Vagina (tissue), 2 donors: ENCODE results near the gene CRTAC1.

Experiments
- CTCF ChIP-seq, 3 experiments: fragments of 450-650 bp in 2 of 3; fragments of 200-600 bp in 1 of 3; sonication (generic) in 1 of 3; IDR thresholded peaks; one replicate each; pipeline ENCODE4 v1.5.1; 2017 to 2019; ENCODE audit warnings: antibody characterized with exemption in 3 of 3, mild to moderate bottlenecking in 2 of 3, moderate library complexity in 2 of 3
- POLR2A ChIP-seq, 2 donors: fragments of 450-650 bp; IDR thresholded peaks; one replicate each; pipeline ENCODE4 v1.6.1; 2017; ENCODE audit warnings: antibody characterized with exemption in 2 of 2, mild to moderate bottlenecking in 2 of 2, moderate library complexity in 2 of 2
- POLR2AphosphoS5 ChIP-seq, 2 donors: sonication (generic); formaldehyde crosslinking; IDR thresholded peaks; one replicate each; pipeline ENCODE4 v1.9.0; 2017; ENCODE audit warnings: antibody characterized with exemption in 2 of 2, mild to moderate bottlenecking in 2 of 2, low read depth in 1 of 2; ENCODE audit not compliant: insufficient read depth in 1 of 2

- no peak for TF ChIP-seq CTCF (IDR thresholded peaks at IDR 0.05)
- no peak for TF ChIP-seq POLR2A (IDR thresholded peaks at IDR 0.05)
- TF ChIP-seq POLR2AphosphoS5 (IDR thresholded peaks at IDR 0.05; ENCODE audit: insufficient read depth in 1 of 2, low read depth in 1 of 2): no peak
Observed at GRCh38 chr10:97937928-97938327, 92.5 kb downstream of the CRTAC1 start.
